Right lobe of liver (tissue), 6 donors: ENCODE data around the gene NFIA. TPM values are rescaled to one million over a fixed set of nuclear protein-coding genes. Genes with fewer than 3 reads are reported as not detected.

Source experiments
- ATAC-seq, 4 donors: fragments of 200-7000 bp; cut with Tn5 transposase; one replicate each; pipeline ENCODE4 v1.9.1; 2020; ENCODE audit warnings: mild to moderate bottlenecking in 4 of 4, moderate library complexity in 4 of 4
- DNase-seq, 3 donors: peaks; one replicate each; pipeline ENCODE4 v3.0.0-alpha.2; 2020
- H3K27ac ChIP-seq, 3 donors: fragments of 200-600 bp; one replicate each; pipeline ENCODE4 v1.8.0; 2022
- H3K27me3 ChIP-seq, 2 donors: fragments of 200-600 bp; one replicate each; pipeline ENCODE4 v1.8.0; 2022
- H3K36me3 ChIP-seq, 4 donors: fragments of 200-600 bp; sonication (generic) in 1 of 4; one replicate each; pipeline versions ENCODE4 v1.5.1 to v1.8.0; 2017 to 2022; ENCODE audit warnings: control low read depth in 1 of 4
- H3K4me1 ChIP-seq, 4 donors: fragments of 200-600 bp; sonication (generic) in 1 of 4; one replicate each; pipeline versions ENCODE4 v1.5.1 to v1.8.0; 2017 to 2022; ENCODE audit warnings: control low read depth in 1 of 4
- H3K4me3 ChIP-seq, 3 donors: fragments of 200-600 bp; one replicate each; pipeline ENCODE4 v1.8.0; 2022
- H3K9me3 ChIP-seq, 4 donors: fragments of 200-600 bp; sonication (generic) in 1 of 4; one replicate each; pipeline versions ENCODE4 v1.5.1 to v1.8.0; 2017 to 2022; ENCODE audit warnings: control low read depth in 1 of 4
- POLR2A ChIP-seq: fragments of 450-650 bp; IDR thresholded peaks from one replicate; pipeline ENCODE4 v1.6.1; 2017; ENCODE audit warnings: antibody characterized with exemption, mild to moderate bottlenecking
- WGBS: methylation state at CpG from one replicate; pipeline ENCODE4 v1.1.6; 2018; ENCODE audit warnings: low coverage, low lambda C conversion rate; ENCODE audit not compliant: insufficient coverage; ENCODE audit errors: missing lambda C conversion rate; 5-methylcytosine and 5-hydroxymethylcytosine counted together
- intact Hi-C, 2 donors: fragments of 100-400 bp; cut with DNase I; formaldehyde crosslinking; loops; one replicate each; pipeline versions ENCODE4 v1.11.2 to v1.14.1; 2022
- total RNA-seq, 6 experiments: library from RNA; depleted of rRNA in 2 of 6; stranded (reverse); fragments of >200 nt in 2 of 6; fragmentation: NEBNext Ultra II Directional in 3 of 6; extraction: Animal tissue kit (Norgen Biotek cat#: 25700) in 3 of 6; gene quantifications; one replicate each; pipeline versions ENCODE4 v1.1.0 to v1.2.4, GENCODE V29; 2016 to 2023
- TF ChIP-seq, protein P1 (sequence below), 4 donors: fragments of 200-600 bp in 3 of 4; fragments of 450-650 bp in 1 of 4; IDR thresholded peaks; one replicate each; pipeline versions ENCODE4 v1.5.1 to v1.8.0; 2016 to 2022; ENCODE audit warnings: antibody characterized with exemption in 4 of 4, mild to moderate bottlenecking in 2 of 4
- donor health status: DM: no; HTN: yes; CAD: no.
- donor health status: DM: no; HTN: no; CAD: no.
- donor health status: DM: no; HTN: no; CAD: no.
- donor health status: DM: no; HTN: yes; CAD: no.
- donor health status: DM: no; HTN: yes; CAD: no.

NFIA gene
- total RNA-seq, 6 experiments from 2014 or later, result 36.7 to 97.2 (median 57.9) TPM

DNA sequence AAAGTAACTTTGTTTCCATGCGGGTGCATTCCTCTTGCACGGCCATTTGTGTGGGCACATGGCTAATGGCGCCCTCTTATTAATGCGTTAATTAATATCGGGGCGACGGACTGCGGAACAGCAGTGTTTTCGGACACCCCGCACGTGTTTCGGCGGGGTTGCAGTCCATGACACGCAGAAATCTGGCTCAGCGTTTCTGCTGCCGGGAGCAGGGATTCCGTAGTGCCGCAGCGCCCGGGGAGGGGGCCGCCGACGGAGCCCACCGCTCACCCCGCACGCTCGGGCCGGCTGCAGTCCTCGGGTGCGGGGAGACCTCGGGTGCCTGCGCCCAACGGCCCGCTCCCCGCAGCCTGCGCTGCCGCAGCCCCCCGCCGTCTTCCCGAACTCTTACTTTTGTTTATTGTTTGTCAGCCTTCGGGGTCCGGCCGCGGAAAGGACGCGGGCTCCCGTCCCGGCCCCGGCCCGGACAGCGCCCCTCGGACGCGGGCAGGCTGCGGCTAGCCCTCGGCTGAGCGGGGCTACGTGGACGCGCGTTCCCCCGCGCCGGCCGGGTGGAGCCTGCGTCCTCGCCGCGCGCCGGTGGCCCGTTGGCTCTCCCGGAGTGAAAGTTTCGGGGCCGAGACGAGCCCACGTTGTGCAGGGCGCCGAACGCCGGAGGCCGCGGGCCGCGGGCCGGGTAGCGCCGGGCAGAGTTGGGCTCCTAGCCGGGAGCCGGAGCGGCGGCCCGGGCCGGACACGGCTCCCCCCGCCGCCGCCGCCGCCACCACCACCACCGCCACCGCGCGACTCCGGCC, 849 bp downstream of the NFIA start:
- intact Hi-C loops, result no loop called here
- no peaks in the 10 kb centered on the region for H3K27me3 ChIP-seq

DNA sequence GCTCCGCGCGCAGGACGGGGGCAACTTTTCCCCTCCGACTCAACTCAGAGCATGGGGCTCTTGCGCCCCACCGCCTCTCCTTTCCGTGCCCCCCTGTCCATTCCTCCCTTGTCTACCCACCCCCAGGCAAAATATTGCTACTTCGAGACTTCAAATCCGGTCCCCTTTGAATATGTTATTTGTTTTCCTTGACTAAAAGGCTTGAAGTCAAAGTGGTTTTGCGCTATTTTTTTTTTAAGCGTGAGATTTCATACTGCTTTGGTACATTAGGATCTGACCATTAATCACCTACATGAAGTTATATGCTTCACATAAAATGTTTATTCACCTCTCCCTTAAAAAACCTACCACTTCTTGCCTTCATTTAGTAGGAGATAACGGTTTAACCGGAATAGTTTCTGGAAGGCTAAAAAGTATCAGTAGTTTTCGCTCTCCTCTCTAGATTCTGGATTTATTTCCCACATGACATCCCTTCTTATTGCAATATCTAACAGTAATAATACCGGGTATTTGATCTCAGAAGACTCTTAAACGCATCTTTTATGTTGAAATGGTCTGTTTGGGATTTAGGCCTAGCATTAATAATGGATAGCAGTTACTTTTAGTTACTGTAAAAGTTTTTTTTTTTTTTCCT, 1.6 kb downstream of the NFIA start:
- DNase-seq (no peak), ATAC-seq (no peak)
- Histone ChIP-seq H3K36me3 (peaks cover 0 to 10% (median 2%) of the 10 kb centered on the region in 4 donors), H3K4me3 (peak overlapping the region; percentile 69 to 83 (median 74)), H3K9me3 (no peaks in the 10 kb centered on the region), H3K4me1 (peaks cover 0 to 50% (median 18%) of the 10 kb centered on the region in 4 donors), H3K27ac (peak overlapping the region; percentile 91 to 98 (median 94)), H3K27me3 (no peaks in the 10 kb centered on the region)
- 4% methylated on average over 9 of the region's 17 CpGs for WGBS
- intact Hi-C loops, result no loop called here
- TF ChIP-seq POLR2A, result no peak
- TF ChIP-seq, protein P1, sequence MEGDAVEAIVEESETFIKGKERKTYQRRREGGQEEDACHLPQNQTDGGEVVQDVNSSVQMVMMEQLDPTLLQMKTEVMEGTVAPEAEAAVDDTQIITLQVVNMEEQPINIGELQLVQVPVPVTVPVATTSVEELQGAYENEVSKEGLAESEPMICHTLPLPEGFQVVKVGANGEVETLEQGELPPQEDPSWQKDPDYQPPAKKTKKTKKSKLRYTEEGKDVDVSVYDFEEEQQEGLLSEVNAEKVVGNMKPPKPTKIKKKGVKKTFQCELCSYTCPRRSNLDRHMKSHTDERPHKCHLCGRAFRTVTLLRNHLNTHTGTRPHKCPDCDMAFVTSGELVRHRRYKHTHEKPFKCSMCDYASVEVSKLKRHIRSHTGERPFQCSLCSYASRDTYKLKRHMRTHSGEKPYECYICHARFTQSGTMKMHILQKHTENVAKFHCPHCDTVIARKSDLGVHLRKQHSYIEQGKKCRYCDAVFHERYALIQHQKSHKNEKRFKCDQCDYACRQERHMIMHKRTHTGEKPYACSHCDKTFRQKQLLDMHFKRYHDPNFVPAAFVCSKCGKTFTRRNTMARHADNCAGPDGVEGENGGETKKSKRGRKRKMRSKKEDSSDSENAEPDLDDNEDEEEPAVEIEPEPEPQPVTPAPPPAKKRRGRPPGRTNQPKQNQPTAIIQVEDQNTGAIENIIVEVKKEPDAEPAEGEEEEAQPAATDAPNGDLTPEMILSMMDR (IDR thresholded peaks at IDR 0.05), result no peak

More for the DNA sequence above, 849 bp downstream of the NFIA start:
- WGBS, result 0% methylated on average over 9 of the region's 105 CpGs
- H3K4me3 ChIP-seq, result peak overlapping the region; percentile 69 to 83 (median 74)
- peaks cover 0 to 2% (median 0%) of the 10 kb centered on the region in 4 donors for H3K36me3 ChIP-seq
- peaks cover 0 to 57% (median 22%) of the 10 kb centered on the region in 4 donors for H3K4me1 ChIP-seq
- DNase-seq, result peak; percentile 58 to 66 (median 59)
- TF ChIP-seq POLR2A, result no peak
- TF ChIP-seq, protein P1 (IDR thresholded peaks at IDR 0.05), result no peak
- H3K9me3 ChIP-seq, result no peaks in the 10 kb centered on the region
- peak; percentile 38 to 55 (median 46) for ATAC-seq
- H3K27ac ChIP-seq, result peak overlapping the region; percentile 91 to 98 (median 94)

- intact Hi-C loops, result no loop called here
- H3K27ac ChIP-seq, result peak overlapping the region; percentile 91 to 98 (median 94)
- peaks cover 0 to 47% (median 17%) of the 10 kb centered on the region in 4 donors for H3K4me1 ChIP-seq
- H3K4me3 ChIP-seq, result peak overlapping the region; percentile 69 to 83 (median 74)
- H3K36me3 ChIP-seq, result peaks cover 0 to 14% (median 2%) of the 10 kb centered on the region in 4 donors
- no peaks in the 10 kb centered on the region for H3K27me3 ChIP-seq
- ATAC-seq, result peak in 1 of 4 donors; percentile 2
- H3K9me3 ChIP-seq, result no peaks in the 10 kb centered on the region
- WGBS, result 10% methylated on average over 5 of the region's 5 CpGs
- TF ChIP-seq, protein P1 (IDR thresholded peaks at IDR 0.05), result no peak
- no peak for DNase-seq
Measured at GRCh38 chr1:61084491-61085031, 2.2 kb downstream of the NFIA start.

DNA sequence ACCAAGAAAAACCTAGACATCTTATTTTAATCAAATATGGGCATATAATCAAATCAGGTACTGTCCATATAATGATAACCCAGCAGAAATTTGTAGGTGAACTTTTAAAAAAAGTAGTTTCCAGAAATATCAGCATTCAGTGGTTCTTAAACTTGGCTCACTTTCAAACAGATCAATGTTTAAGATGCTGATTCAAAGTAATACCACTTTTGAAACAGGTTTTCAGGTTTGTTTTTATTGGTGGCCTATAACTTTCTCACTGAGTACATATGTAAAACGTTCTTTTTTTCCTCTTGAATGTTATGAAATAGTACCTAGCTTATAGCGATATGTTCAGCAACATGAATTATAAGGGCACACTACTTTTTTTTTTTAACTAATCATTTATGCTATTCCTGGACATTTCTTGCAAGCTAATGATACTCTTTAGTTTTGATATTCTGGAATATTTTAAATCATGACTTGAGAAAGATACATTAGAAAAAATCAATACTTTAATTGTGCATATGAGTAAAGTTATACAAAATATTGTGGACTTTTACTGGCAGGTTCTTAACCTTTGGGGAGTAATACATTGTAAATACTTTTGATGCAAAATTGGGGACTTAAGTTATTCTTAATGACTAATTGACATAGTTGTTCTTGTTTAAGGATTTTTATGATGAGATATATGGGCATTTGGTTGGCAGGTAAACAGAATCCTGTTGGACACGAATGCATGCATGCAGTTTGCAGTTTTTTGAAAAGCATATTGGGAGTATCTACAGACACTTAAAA, 3.0 kb downstream of the NFIA start:
- Histone ChIP-seq H3K4me3 (peak overlapping the region in 2 of 3 donors; percentile 74 to 83), H3K4me1 (peaks cover 0 to 41% (median 16%) of the 10 kb centered on the region in 4 donors), H3K36me3 (peaks cover 0 to 14% (median 2%) of the 10 kb centered on the region in 4 donors), H3K27ac (peak overlapping the region; percentile 91 to 98 (median 94)), H3K27me3 (no peaks in the 10 kb centered on the region), H3K9me3 (no peaks in the 10 kb centered on the region)
- ATAC-seq, result no peak
- no peak for DNase-seq
- TF ChIP-seq POLR2A, result no peak
- TF ChIP-seq, protein P1 (IDR thresholded peaks at IDR 0.05), result no peak
- 11% methylated on average over 3 of the region's 3 CpGs for WGBS
- intact Hi-C loops, result no loop called here
